Measurements from ENCODE around the gene KCNJ10. TPM values are rescaled to one million over a fixed set of nuclear protein-coding genes. Genes with fewer than 3 reads are reported as not detected.

Gene KCNJ10
- total RNA-seq, 1 experiment from 2014 or later: 1.4 TPM

- no peak within 1 kb of the TSS for H3K4me3 Mint-ChIP-seq
- no peaks in the 10 kb centered on the region for H3K9me3 Mint-ChIP-seq
- H3K36me3 Mint-ChIP-seq: no peaks in the 10 kb centered on the region
- TF ChIP-seq E2F1 (CRISPR knock-in tag; IDR thresholded peaks at IDR 0.05): no peak
- no peak for TF ChIP-seq ZNF423 (CRISPR knock-in tag; IDR thresholded peaks at IDR 0.05)
- TF ChIP-seq HMGXB4 (CRISPR knock-in tag; IDR thresholded peaks at IDR 0.05): no peak
- no peak for TF ChIP-seq TEAD1 (CRISPR knock-in tag; IDR thresholded peaks at IDR 0.05)
- no peak for TF ChIP-seq FOXJ3 (CRISPR knock-in tag; IDR thresholded peaks at IDR 0.05; ENCODE audit: borderline replicate concordance)
- no peak for TF ChIP-seq GTF2I (CRISPR knock-in tag; conservative IDR thresholded peaks at IDR 0.05)
- TF ChIP-seq TEAD4 (CRISPR knock-in tag; IDR thresholded peaks at IDR 0.05): no peak
- no peak for TF ChIP-seq MLX (CRISPR knock-in tag; IDR thresholded peaks at IDR 0.05)
- no peak for TF ChIP-seq GABPB1 (CRISPR knock-in tag; IDR thresholded peaks at IDR 0.05)
- no peak for TF ChIP-seq ZNF121 (CRISPR knock-in tag; IDR thresholded peaks at IDR 0.05)
- TF ChIP-seq ZNF671 (CRISPR knock-in tag; IDR thresholded peaks at IDR 0.05): no peak
- no peak for TF ChIP-seq OVOL2 (CRISPR knock-in tag; IDR thresholded peaks at IDR 0.05; ENCODE audit: borderline replicate concordance)
- TF ChIP-seq ZNF263 (CRISPR knock-in tag; IDR thresholded peaks at IDR 0.05; ENCODE audit: low read depth): no peak
- no peak for TF ChIP-seq NR1H2 (CRISPR knock-in tag; IDR thresholded peaks at IDR 0.05)
- no peak for TF ChIP-seq E2F5 (CRISPR knock-in tag; IDR thresholded peaks at IDR 0.05)
- TF ChIP-seq ZNF138 (CRISPR knock-in tag; conservative IDR thresholded peaks at IDR 0.05): no peak
- TF ChIP-seq MAX (CRISPR knock-in tag; IDR thresholded peaks at IDR 0.05): no peak
- no peak for TF ChIP-seq FOXK1 (CRISPR knock-in tag; IDR thresholded peaks at IDR 0.05)
- no peak for TF ChIP-seq GRHL2 (CRISPR knock-in tag; IDR thresholded peaks at IDR 0.05; ENCODE audit: insufficient replicate concordance, severe bottlenecking)
- no peak for TF ChIP-seq SMAD4 (CRISPR knock-in tag; IDR thresholded peaks at IDR 0.05)
- H3K27ac Mint-ChIP-seq: no peak within 1 kb of the TSS
- peaks cover 16% of the 10 kb centered on the region for H3K4me1 Mint-ChIP-seq
- H3K27me3 Mint-ChIP-seq (ENCODE audit: low read depth): peaks cover 84% of the 10 kb centered on the region
- ATAC-seq (no peak), DNase-seq (ENCODE audit: low spot score) (no peak)
- ChIA-PET POLR2A (interaction anchor here (0.9 kb wide), 1 partner anchor 50 kb away, joined by 3 read pairs; no protein-coding TSS in a partner anchor), CTCF (interaction anchor here (0.6 to 29.5 kb wide), 11 partner anchors 14 to 210 kb away, joined by 3 to 978 read pairs (median 4); no protein-coding TSS in a partner anchor)
Observed at GRCh38 chr1:160081261-160081936, 11.4 kb upstream of the KCNJ10 start, which contains the start of gene KCNJ9. Gene KCNJ9 (plus strand): TSS chr1:160081538. CDS start chr1:160084031, 2,493 bp downstream.

GRCh38 chr1:160080381-160081100 is 10.6 kb upstream of the KCNJ10 start:
- no peaks in the 10 kb centered on the region for H3K36me3 Mint-ChIP-seq
- peaks cover 84% of the 10 kb centered on the region for H3K27me3 Mint-ChIP-seq (ENCODE audit: low read depth)
- no peak for DNase-seq (ENCODE audit: low spot score)
- H3K27ac Mint-ChIP-seq: no peak overlapping the region
- H3K9me3 Mint-ChIP-seq: no peaks in the 10 kb centered on the region
- H3K4me1 Mint-ChIP-seq: peaks cover 9% of the 10 kb centered on the region
- CTCF ChIA-PET: interaction anchor here (1.0 to 29.5 kb wide), 8 partner anchors 9 to 211 kb away, joined by 3 to 978 read pairs (median 6); no protein-coding TSS in a partner anchor
- no peak overlapping the region for H3K4me3 Mint-ChIP-seq
- no peak for ATAC-seq
- POLR2A ChIA-PET: interaction anchor here (0.9 kb wide), 1 partner anchor 49 kb away, joined by 3 read pairs; no protein-coding TSS in a partner anchor
- no peak for TF ChIP-seq ATF2 (CRISPR knock-in tag; IDR thresholded peaks at IDR 0.05; ENCODE audit: borderline replicate concordance, low read depth)

All from WTC11 (cell line).